ENCODE results near the gene HAS3. TPM values are rescaled to one million over a fixed set of nuclear protein-coding genes. Genes with fewer than 3 reads are reported as not detected.

HAS3 gene
- total and polyA plus RNA-seq, 8 donors, result 0.69 to 3.9 (median 1.0) TPM

DNA sequence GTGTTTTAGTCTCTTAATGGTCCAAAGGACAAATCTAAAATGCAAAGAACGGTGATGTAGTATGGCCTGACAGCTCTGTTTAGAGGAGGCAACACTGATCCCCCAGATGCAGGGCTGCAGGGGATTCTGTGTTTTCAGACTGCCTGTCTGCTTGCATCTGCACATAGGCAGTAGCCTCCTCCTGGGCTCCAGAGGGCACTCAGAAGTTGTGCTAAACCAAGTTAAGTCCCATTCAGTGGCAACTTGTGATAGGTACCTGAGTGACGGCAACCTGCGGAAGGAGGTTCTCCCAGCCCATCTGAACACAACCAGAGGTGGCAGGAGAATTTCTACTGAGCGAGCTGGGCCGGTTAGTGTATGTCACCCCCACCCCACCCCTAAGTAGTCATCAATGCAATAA, 9.9 kb downstream of the HAS3 start:
- no peak for FAIRE-seq
- WGBS, 2 donors, result 92 to 97% methylated on average over 5 of the region's 5 CpGs
- Histone ChIP-seq H3K4me1 (peaks cover 8 to 14% (median 11%) of the 10 kb centered on the region in 3 donors), H3K4me3 (no peak overlapping the region), H3K36me3 (no peaks in the 10 kb centered on the region), H3K27ac (no peak overlapping the region), H3K9me3 (no peaks in the 10 kb centered on the region), H3K27me3 (no peaks in the 10 kb centered on the region)
- DNase-seq, result peak in 1 of 6 donors; percentile 10
- TF ChIP-seq, protein P1, sequence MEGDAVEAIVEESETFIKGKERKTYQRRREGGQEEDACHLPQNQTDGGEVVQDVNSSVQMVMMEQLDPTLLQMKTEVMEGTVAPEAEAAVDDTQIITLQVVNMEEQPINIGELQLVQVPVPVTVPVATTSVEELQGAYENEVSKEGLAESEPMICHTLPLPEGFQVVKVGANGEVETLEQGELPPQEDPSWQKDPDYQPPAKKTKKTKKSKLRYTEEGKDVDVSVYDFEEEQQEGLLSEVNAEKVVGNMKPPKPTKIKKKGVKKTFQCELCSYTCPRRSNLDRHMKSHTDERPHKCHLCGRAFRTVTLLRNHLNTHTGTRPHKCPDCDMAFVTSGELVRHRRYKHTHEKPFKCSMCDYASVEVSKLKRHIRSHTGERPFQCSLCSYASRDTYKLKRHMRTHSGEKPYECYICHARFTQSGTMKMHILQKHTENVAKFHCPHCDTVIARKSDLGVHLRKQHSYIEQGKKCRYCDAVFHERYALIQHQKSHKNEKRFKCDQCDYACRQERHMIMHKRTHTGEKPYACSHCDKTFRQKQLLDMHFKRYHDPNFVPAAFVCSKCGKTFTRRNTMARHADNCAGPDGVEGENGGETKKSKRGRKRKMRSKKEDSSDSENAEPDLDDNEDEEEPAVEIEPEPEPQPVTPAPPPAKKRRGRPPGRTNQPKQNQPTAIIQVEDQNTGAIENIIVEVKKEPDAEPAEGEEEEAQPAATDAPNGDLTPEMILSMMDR (IDR thresholded peaks at IDR 0.05), result no peak
- intact Hi-C loops (cut with DNase I), result no loop called here
- ATAC-seq, result no peak

DNA sequence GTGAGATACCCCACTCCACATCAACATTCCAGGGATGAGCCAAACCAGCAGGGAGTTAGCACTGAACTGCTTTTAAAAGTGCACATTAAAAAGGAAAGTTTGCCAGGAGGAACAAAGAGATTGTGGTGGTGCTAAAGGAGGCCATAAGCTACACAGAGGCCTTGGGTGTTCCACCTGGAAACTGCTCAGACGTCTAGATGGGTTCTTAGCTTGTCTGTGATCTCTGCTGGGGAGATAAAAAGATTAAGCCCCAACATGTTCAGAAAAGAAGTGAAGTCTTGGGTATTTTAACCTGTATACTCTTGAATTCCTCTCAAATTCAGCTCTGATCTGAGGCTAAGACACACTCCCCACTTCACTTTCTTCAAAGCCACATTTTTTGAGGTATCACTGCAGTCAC, 10.4 kb downstream of the HAS3 start:
- Histone ChIP-seq H3K36me3 (peaks cover 0 to 3% (median 0%) of the 10 kb centered on the region in 3 donors), H3K4me3 (no peak overlapping the region), H3K27me3 (no peaks in the 10 kb centered on the region), H3K27ac (no peak overlapping the region), H3K4me1 (peaks cover 8 to 14% (median 11%) of the 10 kb centered on the region in 3 donors), H3K9me3 (no peaks in the 10 kb centered on the region)
- TF ChIP-seq, protein P1 (IDR thresholded peaks at IDR 0.05), result no peak
- FAIRE-seq (no peak), DNase-seq (no peak), ATAC-seq (no peak)
- intact Hi-C loops (cut with DNase I), result no loop called here
- 65 to 73% methylated on average over 1 of the region's 1 CpG for WGBS, 2 donors

DNA sequence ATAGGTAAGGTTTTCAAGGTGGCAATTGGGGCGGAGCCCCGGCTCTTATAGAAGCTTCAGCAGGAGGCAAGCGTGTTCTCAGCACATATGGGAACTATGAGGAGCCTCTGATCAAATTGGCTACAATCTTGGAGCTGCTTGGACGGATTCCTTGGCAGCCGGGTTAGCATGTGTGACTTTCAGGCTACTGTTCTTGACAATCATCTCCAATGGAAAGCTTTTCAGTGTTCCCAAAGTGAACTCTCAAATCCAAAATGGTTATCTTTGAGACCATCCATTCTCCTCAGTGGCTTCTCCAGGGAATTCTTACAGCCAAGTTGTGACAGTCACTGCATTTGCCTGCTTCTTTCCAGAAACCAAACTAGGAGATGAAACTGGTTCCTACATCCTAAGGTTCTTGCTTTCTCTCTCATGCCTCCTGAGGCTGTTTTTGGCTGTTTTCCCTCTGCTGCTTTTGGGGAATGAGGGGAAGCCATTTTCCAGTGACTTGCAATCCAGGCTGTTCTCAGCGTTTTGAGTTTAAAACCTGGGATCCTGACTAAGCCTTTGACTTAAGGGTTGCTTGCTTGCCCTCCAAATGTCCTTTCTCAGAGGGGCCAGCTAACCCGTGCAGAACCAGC, 10.9 kb downstream of the HAS3 start:
- TF ChIP-seq, protein P1 (IDR thresholded peaks at IDR 0.05), result no peak
- H3K27ac ChIP-seq, result no peak overlapping the region
- intact Hi-C loops (cut with DNase I), result no loop called here
- ATAC-seq (no peak), DNase-seq (peak in 1 of 6 donors; percentile 12), FAIRE-seq (no peak)
- peaks cover 8 to 14% (median 11%) of the 10 kb centered on the region in 3 donors for H3K4me1 ChIP-seq
- H3K4me3 ChIP-seq, result no peak overlapping the region
- H3K9me3 ChIP-seq, result no peaks in the 10 kb centered on the region
- H3K27me3 ChIP-seq, result no peaks in the 10 kb centered on the region
- peaks cover 0 to 7% (median 0%) of the 10 kb centered on the region in 3 donors for H3K36me3 ChIP-seq
- WGBS, 2 donors, result 74 to 78% methylated on average over 7 of the region's 7 CpGs

DNA sequence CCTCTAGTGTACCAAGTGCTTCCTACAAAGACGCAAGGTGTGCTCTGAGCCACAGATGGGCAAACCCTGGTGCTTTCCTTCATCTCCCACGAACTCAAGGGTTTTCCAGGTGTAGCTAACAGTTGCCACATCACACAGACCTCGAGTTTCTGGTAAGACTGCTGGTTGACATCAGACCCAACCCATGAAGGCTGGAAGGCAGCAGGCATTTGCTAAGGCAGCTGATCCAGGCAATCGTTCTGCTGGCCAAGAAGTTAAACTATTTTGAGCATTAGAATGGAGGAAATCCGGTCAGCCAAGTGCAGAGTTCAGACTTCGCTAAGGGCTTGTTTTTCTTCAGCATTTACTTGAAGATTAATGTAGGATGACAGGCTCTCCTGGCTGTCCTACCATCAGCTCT, 11.5 kb downstream of the HAS3 start:
- intact Hi-C loops (cut with DNase I), result no loop called here
- Histone ChIP-seq H3K4me3 (no peak overlapping the region), H3K27me3 (no peaks in the 10 kb centered on the region), H3K27ac (no peak overlapping the region), H3K4me1 (peaks cover 8 to 14% (median 11%) of the 10 kb centered on the region in 3 donors), H3K36me3 (peaks cover 0 to 7% (median 0%) of the 10 kb centered on the region in 3 donors), H3K9me3 (no peaks in the 10 kb centered on the region)
- TF ChIP-seq, protein P1 (IDR thresholded peaks at IDR 0.05), result no peak
- WGBS, 2 donors, result 51 to 59% methylated on average over 6 of the region's 6 CpGs
- ATAC-seq, result no peak
- no peak for FAIRE-seq
- DNase-seq, result peak in 1 of 6 donors; percentile 17

DNA sequence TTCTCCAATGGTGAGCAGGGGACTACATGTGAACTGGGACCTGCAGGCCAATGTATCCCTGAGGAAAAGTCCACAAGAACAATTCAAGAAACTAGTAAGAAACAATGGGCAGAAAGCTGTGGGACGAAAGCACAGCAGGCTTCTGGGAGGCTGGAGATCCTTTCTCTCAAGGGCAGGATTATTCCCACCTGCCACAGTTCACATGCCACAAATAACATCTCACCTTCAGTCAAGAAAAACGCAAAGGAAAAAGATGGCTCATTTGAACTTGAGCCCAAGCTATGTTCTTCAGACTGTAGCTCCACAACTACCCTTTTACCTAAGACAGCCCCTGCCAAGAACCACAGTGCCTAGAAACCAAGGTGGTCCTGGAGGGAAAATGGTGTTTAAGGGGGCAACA, 13.0 kb downstream of the HAS3 start:
- intact Hi-C loops (cut with DNase I), result no loop called here
- TF ChIP-seq, protein P1 (IDR thresholded peaks at IDR 0.05), result no peak

More for the DNA sequence above, 13.0 kb downstream of the HAS3 start:
- Histone ChIP-seq H3K9me3 (no peaks in the 10 kb centered on the region), H3K4me1 (peaks cover 8 to 14% (median 11%) of the 10 kb centered on the region in 3 donors), H3K27ac (peak overlapping the region in 2 of 4 donors; percentile 53 to 69), H3K27me3 (no peaks in the 10 kb centered on the region), H3K36me3 (peaks cover 0 to 7% (median 0%) of the 10 kb centered on the region in 3 donors), H3K4me3 (no peak overlapping the region)
- DNase-seq (peak in 1 of 6 donors; percentile 52), FAIRE-seq (no peak), ATAC-seq (peak; percentile 66 to 72 (median 66))
- 45% methylated on average over 2 of the region's 2 CpGs for WGBS, 2 donors
